Stimulated activated naive CD8-positive, alpha-beta T cell treated with anti-CD3 and anti-CD28 coated beads, Interleukin-15, Interleukin-2, amounts not matched to agents 100 U/mL and 50 U/mL, for 24 hours (primary cell): ENCODE measurements around the gene AGBL5.

Experiments
- ATAC-seq: fragments of 150-1000 bp; cut with Tn5 transposase; one replicate; pipeline ENCODE4 v1.10.0; 2021
- DNase-seq: peaks from one replicate; pipeline ENCODE4 v3.0.0; 2021

The AGBL5 gene

DNA sequence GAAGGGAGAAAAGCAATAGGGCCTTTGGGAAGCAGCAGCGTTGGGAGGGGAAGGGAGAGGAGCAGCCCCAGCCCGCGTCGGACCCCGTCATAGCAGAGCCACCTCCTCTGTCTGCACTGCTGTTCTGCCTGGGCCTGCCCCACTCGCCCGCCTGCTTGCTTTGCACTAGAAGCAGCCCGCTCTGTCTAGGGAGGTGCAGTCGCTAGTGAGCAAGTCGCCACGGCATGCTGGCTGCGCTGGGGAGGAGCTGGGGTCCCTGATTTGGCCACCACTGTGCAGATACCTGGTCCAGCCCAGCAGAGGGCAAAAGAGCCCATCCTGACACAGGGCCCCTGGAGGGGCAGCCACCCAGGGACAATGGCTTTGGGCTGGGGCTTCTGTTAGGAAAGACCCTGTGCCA lies 26.7 kb upstream of the AGBL5 start:
- DNase-seq (no peak), ATAC-seq (peak; percentile 19)

DNA sequence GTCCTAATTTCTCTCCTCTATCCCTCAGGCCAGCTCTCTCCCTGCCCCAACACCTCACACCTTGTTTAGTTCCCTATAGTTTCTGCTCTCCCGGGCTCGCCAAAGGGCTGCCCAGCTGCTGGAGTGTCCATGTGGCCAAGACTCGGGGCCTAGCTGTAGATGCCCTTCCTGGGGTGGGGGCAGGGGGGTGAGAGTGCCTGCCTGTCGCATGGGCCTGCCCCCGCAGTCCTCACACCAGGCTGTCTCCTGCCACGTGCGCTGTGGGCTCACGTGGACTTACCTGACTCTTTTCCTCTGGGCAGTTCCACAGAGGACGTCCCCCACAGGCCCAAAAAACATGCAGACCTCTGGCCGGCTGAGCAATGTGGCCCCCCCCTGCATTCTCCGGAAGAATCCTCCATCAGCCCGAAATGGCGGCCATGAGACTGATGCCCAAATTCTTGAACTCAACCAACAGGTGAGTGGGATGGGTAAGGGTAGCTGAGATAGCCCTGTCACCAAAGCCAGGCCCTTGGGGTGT lies 26.1 kb upstream of the AGBL5 start:
- no peak for DNase-seq
- ATAC-seq = no peak

DNA sequence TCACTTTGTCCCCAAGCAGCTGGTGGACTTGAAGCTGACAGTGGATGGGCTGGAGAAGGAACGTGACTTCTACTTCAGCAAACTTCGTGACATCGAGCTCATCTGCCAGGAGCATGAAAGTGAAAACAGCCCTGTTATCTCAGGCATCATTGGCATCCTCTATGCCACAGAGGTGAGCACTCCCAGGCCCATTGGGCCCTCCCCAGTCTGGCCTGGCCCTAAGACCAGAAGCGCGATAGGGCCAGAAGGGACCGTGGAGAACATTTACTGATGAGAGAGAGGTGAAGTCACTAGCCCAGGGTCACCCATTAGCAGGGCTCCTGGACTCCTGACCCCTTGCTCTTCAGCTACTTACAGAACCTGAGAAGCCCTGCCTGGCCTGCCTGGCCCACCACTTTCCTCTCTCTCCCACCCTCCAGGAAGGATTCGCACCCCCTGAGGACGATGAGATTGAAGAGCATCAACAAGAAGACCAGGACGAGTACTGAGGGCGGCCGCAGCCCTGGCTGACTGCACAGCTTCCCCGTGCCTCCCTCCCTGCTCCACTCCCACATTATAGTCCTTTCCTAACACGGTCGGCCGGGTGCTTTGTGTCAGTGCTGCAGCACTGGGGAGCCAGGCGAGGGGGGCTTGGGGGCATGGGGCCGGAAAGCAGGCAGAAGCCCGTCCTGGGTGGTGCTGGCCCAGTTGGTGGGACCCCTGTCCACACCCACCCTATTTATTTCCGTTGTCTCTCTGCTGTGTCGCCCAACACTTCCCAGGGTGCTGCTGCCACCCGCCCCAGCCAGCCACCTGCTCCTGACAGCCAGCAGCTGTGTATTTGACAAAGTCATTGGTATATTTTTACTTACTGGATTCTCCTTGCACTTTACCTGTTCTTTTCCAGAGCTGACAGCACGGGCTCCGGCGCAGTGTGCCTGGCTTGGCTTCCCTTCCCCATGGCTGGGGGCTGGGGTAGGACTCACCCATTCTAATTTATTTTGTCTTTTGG lies 25.3 kb upstream of the AGBL5 start:
- no peak for DNase-seq
- no peak for ATAC-seq

DNA sequence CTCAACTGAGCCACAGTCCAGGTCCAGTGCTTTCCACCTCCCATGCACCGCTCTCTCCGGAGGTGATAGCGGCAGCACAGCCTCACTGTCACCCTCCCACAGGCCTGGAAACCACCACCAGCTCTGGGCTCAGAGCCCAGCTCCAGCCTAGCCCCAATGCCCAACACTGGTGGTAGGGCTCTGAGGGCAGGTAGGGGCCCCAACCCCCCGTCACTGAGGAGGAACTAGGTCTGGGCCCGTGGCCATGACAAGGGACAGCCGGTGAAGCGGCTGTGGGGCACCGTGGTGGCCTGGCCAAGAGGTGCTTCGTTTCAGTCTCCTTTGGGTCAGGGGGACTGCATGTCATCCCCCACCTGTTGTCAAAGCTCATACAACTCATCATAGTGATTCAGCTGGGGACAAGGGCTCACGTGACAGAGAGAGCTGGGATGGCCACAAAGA lies 24.2 kb upstream of the AGBL5 start:
- ATAC-seq (no peak), DNase-seq (no peak)

DNA sequence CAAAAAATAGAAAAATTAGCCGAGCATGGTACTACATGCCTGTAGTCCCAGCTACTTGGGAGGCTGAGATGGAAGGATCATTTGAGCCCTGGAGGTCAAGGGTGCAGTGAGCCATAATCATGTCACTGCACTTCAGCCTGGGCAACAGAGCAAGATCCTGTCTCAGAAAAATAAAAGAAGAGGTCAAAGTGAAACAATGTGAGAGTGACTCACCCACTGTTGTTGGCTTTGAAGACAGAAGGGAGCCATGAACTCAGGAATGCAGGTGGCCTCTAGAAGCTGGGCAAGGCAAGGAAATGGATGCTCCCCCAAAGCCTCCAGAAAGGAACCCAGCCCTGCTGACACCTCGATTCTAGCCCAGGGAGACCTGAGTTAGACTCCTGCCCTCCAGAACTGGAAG lies 22.4 kb upstream of the AGBL5 start:
- ATAC-seq (no peak), DNase-seq (no peak)

DNA sequence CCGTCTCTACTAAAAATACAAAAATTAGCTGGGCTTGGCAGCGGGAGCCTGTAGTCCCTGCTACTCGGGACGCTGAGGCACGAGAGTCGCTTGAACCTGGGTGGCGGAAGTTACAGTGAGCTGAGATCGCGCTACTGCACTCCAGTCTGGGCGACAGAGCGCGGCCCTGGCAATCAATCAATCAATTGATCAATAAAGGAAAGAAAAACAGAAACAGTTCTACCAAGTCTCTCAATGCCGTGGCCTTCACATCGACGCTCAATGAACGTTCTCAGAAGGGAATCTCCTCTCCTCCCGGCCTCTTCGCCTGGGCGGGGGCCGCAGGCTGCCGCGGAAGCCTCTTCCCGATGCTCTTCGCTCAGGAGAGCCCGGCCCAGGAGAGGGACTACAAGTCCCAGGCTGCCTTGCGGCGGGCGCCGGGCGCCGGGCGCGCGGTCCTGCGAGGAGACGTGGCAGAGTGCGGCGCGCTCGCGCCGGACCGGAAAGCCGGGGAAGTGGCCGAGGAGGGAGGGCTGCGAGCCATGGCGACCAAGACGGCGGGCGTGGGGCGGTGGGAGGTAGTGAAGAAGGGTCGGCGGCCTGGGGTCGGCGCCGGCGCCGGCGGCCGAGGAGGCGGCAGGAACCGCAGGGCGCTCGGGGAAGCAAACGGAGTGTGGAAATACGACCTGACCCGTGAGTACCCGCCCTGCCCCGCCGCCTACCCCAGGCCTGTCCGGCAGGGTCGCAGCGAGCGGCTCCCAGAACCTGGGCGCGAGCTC lies 18.8 kb upstream of the AGBL5 start, which contains the start of gene TMEM214:
Gene TMEM214 (plus strand): TSS at position 471 of the 758 bp plus-strand sequence. CDS start 51 bp downstream, at position 522.
- DNase-seq (peak; percentile 88), ATAC-seq (peak; percentile 97)

DNA sequence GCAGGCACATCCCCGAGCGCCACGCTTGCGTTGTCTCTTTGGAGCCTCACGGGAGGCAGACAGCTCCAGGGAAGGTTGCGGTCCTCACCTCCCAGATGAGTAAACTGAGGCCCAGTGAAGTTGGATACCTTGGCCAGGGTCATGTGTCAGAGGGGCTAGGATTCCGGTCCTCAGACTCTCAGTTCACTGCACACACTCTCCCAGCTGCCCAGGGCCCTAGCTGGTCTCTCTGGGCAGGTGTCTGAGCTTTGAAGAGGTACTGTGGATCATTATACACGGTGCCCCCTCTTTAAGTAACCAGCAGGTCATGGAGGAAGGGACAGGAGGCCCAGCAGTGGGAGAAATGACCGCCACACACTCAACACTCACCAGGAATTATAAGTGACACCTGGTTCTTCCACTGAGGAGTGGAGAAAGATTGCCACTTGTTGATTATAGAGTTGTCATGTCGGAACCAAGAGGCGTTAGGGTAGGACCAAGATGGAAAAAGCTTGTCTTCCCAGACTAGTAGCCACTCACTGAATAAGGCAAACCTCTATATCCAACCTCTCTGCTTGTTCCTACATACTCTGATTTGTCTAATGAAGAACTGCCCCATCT lies 18.1 kb upstream of the AGBL5 start:
- DNase-seq (no peak), ATAC-seq (no peak)

DNA sequence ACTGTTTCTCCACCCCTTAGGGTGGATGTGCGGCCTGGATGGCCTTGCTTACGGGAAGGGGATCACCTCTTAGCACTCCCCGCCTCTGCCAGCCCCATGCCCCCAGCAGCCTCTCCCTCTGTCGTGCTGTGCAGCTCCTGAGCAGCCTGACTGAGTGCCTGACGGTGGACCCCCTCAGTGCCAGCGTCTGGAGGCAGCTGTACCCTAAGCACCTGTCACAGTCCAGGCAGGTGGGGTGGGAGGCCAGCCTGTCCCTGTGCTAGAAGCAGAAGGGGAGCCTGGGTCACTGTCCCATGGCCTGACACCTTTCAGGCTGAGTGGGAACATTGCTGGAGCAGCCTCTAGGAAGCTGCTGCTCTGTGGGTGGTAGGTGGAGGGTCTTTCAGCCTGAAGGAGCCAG lies 13.5 kb upstream of the AGBL5 start:
- DNase-seq (no peak), ATAC-seq (no peak)

DNA sequence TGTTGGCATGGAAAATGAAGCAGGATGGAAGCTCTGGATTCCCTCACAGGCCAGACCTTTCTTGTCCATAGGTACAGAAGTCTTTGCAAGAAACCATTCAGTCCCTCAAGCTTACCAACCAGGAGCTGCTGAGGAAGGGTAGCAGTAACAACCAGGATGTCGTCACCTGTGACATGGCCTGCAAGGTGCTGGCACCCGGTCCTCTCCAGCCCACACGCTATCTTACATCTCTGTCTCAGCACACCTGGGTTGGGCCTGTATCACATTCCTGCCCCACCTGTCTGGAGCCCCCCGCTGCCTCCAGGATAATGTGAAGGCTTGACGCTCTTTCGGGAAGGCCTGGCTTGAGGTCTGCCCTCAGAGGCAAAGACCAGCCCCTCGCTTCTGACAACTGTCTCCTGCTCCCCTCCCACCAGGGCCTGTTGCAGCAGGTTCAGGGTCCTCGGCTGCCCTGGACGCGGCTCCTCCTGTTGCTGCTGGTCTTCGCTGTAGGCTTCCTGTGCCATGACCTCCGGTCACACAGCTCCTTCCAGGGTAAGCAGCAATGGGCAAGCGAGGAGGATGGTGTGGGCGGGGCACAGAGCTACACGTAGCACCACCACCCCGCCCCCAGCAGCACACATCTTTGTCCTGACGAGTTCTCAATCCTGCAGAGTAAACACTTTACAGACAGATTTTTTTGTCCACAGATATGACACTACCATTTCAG lies 12.7 kb upstream of the AGBL5 start:
- no peak for ATAC-seq
- DNase-seq = no peak

DNA sequence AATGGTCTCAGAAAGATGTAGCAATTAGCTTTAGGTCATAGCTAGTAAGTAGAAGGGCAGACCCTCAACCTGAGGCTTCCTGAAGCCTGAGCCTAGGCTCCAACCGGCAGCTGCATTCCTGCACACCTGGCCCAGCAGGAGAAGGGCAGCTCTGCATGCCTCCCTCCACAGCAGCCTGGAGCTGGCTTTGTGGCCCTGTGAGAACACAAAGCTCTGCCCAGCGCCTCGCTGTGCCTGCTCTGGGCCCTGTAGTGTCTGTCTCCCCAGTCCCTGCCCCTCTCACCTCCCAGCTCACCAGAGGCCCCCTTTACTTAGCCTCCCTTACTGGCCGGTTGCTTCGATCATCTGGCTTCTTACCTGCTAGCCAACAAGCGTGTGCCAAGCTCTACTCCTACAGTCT lies 12.0 kb upstream of the AGBL5 start:
- ATAC-seq = no peak
- DNase-seq = no peak

DNA sequence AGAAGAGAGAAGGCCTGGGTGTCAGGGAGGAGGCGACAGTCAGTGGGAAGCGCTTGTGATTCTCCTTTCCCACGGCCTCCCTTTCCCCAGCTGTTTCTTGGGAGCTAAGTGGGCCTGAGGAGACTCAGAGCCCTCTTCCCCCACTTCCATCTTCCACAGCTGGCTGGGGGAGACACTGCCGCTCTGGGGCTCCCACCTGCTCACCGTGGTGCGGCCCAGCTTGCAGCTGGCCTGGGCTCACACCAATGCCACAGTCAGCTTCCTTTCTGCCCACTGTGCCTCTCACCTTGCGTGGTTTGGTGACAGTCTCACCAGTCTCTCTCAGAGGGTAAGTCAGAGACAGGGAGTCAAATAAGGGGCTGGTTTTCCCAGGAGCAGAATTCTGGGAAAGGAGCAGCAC lies 11.6 kb upstream of the AGBL5 start:
- DNase-seq = no peak
- no peak for ATAC-seq

DNA sequence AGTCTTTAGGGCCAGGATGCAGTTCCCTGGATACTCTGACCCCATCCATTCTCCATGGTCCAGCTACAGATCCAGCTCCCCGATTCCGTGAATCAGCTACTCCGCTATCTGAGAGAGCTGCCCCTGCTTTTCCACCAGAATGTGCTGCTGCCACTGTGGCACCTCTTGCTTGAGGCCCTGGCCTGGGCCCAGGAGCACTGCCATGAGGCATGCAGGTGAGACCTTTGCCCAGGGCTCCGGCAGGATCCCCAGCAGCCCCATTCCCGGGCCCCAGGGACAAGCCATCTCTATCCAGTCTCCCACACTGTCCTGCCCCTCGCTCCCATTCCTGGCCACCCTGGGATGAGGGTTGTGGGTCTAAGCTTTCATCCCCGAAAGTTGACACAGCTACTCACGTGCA lies 11.2 kb upstream of the AGBL5 start:
- ATAC-seq = no peak

DNA sequence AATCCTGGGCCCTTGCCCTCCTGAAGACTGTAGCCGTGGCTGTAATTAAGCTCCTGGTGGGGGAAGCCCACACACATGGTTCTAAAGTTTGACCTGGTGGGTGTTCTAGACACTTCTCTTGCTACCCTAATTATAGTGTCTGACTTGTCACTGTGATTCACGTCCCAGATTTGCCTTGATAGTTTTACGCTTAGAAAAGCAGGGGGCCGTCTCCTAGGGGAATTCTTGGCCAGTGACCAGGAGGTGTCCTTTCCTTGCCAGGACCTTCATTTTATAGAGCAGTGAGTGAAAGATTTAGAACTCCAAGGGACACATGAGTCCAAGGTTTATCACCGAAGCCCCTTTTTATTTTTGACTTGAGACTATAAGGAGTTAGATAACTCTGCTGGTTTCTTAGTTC lies 9.7 kb upstream of the AGBL5 start:
- ATAC-seq (no peak), DNase-seq (no peak)

More for the DNA sequence above, 11.2 kb upstream of the AGBL5 start:
- DNase-seq = no peak

DNA sequence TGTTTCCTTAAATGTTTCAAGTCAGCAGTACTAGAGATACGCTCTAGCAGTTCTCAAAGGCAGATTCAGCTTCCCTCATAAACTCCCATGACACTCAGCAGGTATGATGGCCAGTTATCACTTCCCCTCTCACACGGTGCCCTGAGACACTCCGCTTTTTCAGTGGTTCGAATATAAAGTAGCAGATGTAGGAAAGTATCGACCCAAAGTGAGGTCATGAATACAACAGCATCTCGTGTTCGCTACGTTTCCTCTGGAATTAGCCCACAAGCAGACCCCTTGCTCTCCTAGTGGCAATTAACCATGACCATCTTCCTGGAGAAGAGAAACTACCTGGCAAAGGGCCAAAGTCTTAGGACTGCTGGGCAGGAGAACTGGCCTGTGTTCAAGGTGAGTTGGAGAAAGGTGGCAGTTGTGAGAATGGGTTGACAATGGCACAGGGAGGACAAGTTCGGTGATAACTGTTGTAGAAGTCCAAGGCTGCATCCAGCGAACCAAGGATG lies 9.3 kb upstream of the AGBL5 start:
- no peak for ATAC-seq
- no peak for DNase-seq

DNA sequence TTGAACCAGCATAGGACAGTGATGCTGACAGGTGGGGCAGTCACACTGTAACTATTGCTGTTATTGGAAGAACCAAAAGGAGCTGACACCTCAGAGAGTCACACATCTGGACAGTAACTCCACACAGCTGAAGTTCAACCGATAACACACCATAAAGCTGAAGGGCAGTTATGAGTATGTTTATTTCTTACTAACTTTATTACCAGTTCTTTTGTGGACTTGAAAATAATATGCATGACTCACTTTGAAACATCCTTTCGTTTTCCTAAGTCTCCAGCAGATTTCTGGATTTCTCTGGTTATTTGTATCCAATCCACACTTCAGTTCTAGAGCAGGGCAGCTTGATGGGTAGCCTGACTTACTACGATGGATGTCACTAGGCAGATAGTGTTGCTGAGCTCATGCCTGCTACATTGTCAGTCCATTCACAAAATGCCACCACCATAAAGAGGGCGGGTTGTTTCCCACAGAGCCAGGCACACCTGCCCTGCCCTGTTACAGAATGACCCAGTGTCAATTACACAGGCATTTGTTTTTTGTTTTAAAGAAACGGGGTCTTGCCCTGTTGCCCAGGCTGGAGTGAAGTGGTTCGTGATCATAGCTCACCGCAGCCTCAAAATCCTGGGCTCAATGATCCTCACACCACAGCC lies 8.4 kb upstream of the AGBL5 start:
- DNase-seq (no peak), ATAC-seq (no peak)

DNA sequence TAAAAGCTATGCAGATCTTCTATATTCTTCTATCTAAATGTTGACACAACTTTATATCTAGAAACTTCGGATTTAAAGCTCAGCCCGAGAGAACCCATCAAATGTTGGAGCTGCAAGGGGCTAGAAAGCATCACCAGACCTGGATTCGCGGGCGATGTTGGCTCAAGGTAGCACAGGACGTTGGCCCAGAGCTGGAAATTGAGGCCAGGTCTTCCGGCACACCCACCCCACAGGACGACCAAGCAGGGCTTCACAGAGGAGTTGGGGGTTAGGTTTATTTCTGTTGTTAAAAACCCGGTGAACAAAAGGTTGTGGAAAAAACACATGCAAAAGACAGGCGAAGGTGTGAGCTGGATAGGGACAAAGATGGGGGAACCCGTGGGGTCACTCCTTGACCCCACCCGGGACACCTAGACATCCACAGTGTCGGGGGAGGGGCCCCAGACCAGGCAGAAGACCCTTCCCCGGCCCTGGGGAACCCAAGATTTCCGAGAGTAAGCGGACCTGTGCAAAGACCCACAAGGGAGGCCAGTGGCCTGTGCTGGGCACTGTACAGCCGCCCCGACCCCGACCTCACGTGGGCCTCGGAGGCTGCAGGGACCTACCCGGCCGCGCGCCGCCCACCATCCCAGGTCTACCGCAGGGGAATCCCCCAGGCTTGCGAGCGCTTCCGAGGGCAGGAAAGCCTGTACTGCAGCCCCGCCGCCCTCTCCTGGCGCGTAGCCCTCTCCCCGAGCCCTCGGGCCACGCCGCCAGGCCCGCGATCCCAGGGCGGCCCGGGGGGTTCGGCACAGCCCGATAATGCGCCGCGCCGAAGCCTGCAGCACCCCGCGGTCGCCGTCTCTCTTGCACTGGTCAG lies 1.8 kb upstream of the AGBL5 start:
- DNase-seq (peak; percentile 84), ATAC-seq (peak; percentile 31)

DNA sequence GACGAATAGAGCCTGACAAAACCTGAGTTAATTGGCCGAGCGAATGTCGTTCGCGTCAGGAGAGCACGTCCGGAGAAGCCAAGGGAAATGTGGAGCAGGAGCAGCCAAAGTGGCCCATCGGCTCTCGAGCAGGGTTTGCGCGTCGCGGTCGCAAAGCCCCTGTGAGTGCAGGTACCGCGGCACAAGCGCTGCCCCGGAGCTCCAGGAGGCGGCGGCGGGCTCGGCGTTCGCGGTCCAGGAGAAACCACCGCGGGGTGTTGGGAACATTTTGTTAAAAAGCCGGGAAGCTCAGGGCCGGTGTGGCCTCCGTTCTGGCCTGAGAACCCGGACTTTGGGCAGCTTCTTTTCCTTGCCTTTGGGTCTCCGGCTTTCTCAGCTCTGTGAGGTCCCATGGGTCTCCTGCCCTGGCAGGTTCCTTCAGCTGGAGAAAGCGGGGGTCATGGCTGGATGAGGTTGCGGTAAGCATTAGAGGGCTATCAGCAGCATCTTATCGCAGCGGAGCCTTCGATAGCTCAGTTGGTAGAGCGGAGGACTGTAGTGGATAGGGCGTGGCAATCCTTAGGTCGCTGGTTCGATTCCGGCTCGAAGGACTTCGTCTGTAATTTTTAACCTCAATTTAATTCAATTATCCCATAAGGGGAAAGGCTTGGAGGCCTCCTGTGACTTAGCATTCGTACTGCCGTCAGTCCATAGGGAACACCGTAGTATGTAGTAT lies 1.0 kb upstream of the AGBL5 start:
- ATAC-seq (peak; percentile 78), DNase-seq (peak; percentile 85)

DNA sequence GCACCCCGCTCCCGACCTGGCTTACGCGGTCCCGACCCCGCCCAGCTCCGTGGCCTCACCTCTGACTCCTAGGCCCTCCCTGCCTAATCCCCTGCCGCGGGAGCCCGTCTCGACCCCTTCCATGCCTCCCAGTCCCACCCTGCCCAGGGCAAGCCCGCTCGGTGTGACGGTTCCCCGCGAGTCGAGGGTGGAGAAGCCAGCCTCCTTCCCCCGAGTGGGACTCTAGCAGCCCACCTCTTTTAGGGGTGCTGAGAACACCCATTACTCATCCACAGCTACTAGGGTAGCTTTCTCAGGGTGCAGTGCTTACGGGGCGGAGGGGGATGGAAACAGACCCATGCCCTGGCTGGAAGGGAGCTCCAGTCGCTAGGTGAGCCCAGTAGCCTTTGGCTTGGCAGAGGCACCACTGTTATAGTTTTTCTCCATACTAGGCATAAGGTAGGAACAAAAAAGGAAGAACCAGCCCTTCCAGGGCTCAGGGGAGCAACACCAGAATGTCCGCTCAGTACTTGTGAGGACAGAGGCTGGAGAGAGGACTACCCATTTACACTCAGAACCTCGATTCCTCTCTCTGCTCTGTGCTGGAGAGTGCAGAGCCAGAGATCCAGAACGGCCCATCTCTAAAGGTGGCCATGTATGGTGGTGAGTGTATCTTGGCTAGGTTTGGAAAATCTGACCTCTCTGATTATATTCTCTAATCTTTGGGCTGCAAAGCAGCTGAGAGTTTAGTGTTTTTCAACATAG lies 606 bp downstream of the AGBL5 start:
- ATAC-seq (no peak), DNase-seq (no peak)

DNA sequence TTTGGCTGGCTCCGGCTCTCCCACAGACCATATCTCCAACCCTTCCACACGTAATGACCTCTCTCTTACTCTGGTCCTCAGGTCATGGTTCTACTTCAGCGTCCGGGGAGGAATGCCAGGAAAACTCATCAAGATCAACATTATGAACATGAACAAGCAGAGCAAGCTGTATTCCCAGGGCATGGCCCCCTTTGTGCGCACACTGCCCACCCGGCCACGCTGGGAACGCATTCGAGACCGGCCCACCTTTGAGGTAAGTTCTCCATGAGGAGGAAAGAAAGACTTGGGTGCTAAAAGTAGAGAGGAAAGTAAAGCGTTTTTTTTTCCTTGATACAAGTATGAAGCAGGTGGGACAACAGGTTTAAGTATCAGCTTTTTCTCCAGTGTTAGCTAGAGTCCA lies 1.9 kb downstream of the AGBL5 start:
- ATAC-seq (no peak), DNase-seq (no peak)
